Effector CD8-positive, alpha-beta T cell (primary cell): Measurements from ENCODE around the gene IGSF9B.
A peak's percentile ranks its signal among the peaks of the same experiment; 100 is the strongest.

Experiments
- DNase-seq: peaks from one replicate; lab custom pipeline; 2025; lab: John Stamatoyannopoulos, UW

The IGSF9B gene

GRCh38 chr11:133953999-133954398, 2.8 kb downstream of the IGSF9B start:
- DNase-seq, result no peak

- no peak for DNase-seq
Observed at GRCh38 chr11:133953547-133953946, 3.2 kb downstream of the IGSF9B start.

- DNase-seq, result no peak
Observed at GRCh38 chr11:133952199-133953190, 4.3 kb downstream of the IGSF9B start.

GRCh38 chr11:133951327-133952198, 5.2 kb downstream of the IGSF9B start:
- no peak for DNase-seq

- DNase-seq, result no peak
Observed at GRCh38 chr11:133950874-133951326, 5.9 kb downstream of the IGSF9B start.

GRCh38 chr11:133950421-133950820, 6.3 kb downstream of the IGSF9B start:
- DNase-seq, result no peak

GRCh38 chr11:133949129-133949528, 7.6 kb downstream of the IGSF9B start:
- DNase-seq, result no peak

- no peak for DNase-seq
Observed at GRCh38 chr11:133948711-133949110, 8.1 kb downstream of the IGSF9B start.

GRCh38 chr11:133947321-133947756, 9.4 kb downstream of the IGSF9B start:
- peak; percentile 31 for DNase-seq

GRCh38 chr11:133946541-133947318, 10.0 kb downstream of the IGSF9B start:
- no peak for DNase-seq

GRCh38 chr11:133946051-133946450, 10.7 kb downstream of the IGSF9B start:
- no peak for DNase-seq

- peak; percentile 60 for DNase-seq
Observed at GRCh38 chr11:133945087-133945974, 11.4 kb downstream of the IGSF9B start.

GRCh38 chr11:133943950-133944698, 12.6 kb downstream of the IGSF9B start:
- DNase-seq, result no peak

- DNase-seq, result no peak
Observed at GRCh38 chr11:133942577-133942976, 14.2 kb downstream of the IGSF9B start.

GRCh38 chr11:133941546-133941945, 15.2 kb downstream of the IGSF9B start:
- DNase-seq, result no peak

- DNase-seq, result no peak
Observed at GRCh38 chr11:133940034-133940433, 16.7 kb downstream of the IGSF9B start.

- DNase-seq, result no peak
Observed at GRCh38 chr11:133939558-133939957, 17.2 kb downstream of the IGSF9B start.

- no peak for DNase-seq
Observed at GRCh38 chr11:133938166-133938565, 18.6 kb downstream of the IGSF9B start.

- no peak for DNase-seq
Observed at GRCh38 chr11:133937468-133937867, 19.3 kb downstream of the IGSF9B start.

GRCh38 chr11:133937015-133937414, 19.8 kb downstream of the IGSF9B start:
- no peak for DNase-seq
